Gastroesophageal sphincter (tissue), 4 donors: ENCODE results near the gene PCBP3. TPM values are rescaled to one million over a fixed set of nuclear protein-coding genes. Genes with fewer than 3 reads are reported as not detected.

Experiments
- ATAC-seq: fragments of 150-250 bp; one replicate; pipeline ENCODE4 v1.9.1; 2016; ENCODE audit warnings: mild to moderate bottlenecking, moderate library complexity
- H3K27ac ChIP-seq, 4 donors: fragments of 200-600 bp; sonication (generic) in 3 of 4; 1 replicate in 3 of 4; 2 replicates in 1 of 4; pipeline ENCODE4 v1.5.1; 2016 to 2019
- H3K27me3 ChIP-seq: fragments of 200-600 bp; sonication (generic); one replicate; pipeline ENCODE4 v1.5.1; 2019
- H3K36me3 ChIP-seq, 2 donors: fragments of 200-600 bp; sonication (generic); one replicate each; pipeline ENCODE4 v1.5.1; 2019; ENCODE audit warnings: control low read depth in 1 of 2
- H3K4me1 ChIP-seq, 3 donors: fragments of 200-600 bp; sonication (generic); 1 replicate in 2 of 3; 2 replicates in 1 of 3; pipeline ENCODE4 v1.5.1; 2016 to 2019; ENCODE audit warnings: control low read depth in 2 of 3
- H3K4me3 ChIP-seq, 2 donors: fragments of 200-600 bp; sonication (generic); one replicate each; pipeline ENCODE4 v1.5.1; 2019; ENCODE audit warnings: mild to moderate bottlenecking in 1 of 2, moderate library complexity in 1 of 2
- H3K9me3 ChIP-seq, 3 donors: fragments of 200-600 bp; sonication (generic); one replicate each; pipeline ENCODE4 v1.5.1; 2017 to 2019; ENCODE audit warnings: control low read depth in 2 of 3
- CTCF ChIP-seq, 4 experiments: fragments of 200-600 bp in 2 of 4; fragments of 450-650 bp in 2 of 4; sonication (generic) in 1 of 4; IDR thresholded peaks; one replicate each; pipeline ENCODE4 v1.5.1; 2017 to 2019; ENCODE audit warnings: antibody characterized with exemption in 4 of 4, mild to moderate bottlenecking in 2 of 4, moderate library complexity in 2 of 4
- EP300 ChIP-seq: sonication (generic); formaldehyde crosslinking; IDR thresholded peaks from one replicate; pipeline ENCODE4 v1.6.1; 2017; ENCODE audit warnings: antibody characterized with exemption, mild to moderate bottlenecking
- POLR2A ChIP-seq, 2 donors: fragments of 450-650 bp; IDR thresholded peaks; one replicate each; pipeline ENCODE4 v1.6.1; 2017; ENCODE audit warnings: antibody characterized with exemption in 2 of 2, mild to moderate bottlenecking in 2 of 2, moderate library complexity in 1 of 2
- POLR2AphosphoS5 ChIP-seq: sonication (generic); formaldehyde crosslinking; IDR thresholded peaks from one replicate; pipeline ENCODE4 v1.6.1; 2017; ENCODE audit warnings: antibody characterized with exemption
- WGBS, 2 donors: methylation state at CpG; one replicate each; pipeline ENCODE4 v1.1.5; 2018; ENCODE audit warnings: low coverage in 1 of 2; 5-methylcytosine and 5-hydroxymethylcytosine counted together
- total RNA-seq, 4 donors: library from RNA; depleted of rRNA; stranded (reverse); fragments of >200 nt; gene quantifications; one replicate each; pipeline ENCODE4 v1.1.0, GENCODE V29; 2016

Gene PCBP3
- total RNA-seq, 4 donors from 2014 or later: 5.1 to 14.8 (median 10.4) TPM

- no peaks in the 10 kb centered on the region for H3K9me3 ChIP-seq
- H3K27ac ChIP-seq: no peak overlapping the region
- ATAC-seq: no peak
- 69% methylated on average over 5 of the region's 13 CpGs; no CpG with 5 or more reads in 1 of the 2 donors for WGBS, 2 donors
- TF ChIP-seq CTCF (IDR thresholded peaks at IDR 0.05) (no peak), POLR2AphosphoS5 (no peak), EP300 (no peak), POLR2A (IDR thresholded peaks at IDR 0.05) (no peak)
- peaks cover 21% of the 10 kb centered on the region for H3K27me3 ChIP-seq
- peaks cover 0 to 7% (median 0%) of the 10 kb centered on the region in 3 donors for H3K4me1 ChIP-seq
- no peak overlapping the region for H3K4me3 ChIP-seq
- H3K36me3 ChIP-seq: no peaks in the 10 kb centered on the region
Measured at GRCh38 chr21:45825219-45825618, 181.7 kb downstream of the PCBP3 start.

DNA sequence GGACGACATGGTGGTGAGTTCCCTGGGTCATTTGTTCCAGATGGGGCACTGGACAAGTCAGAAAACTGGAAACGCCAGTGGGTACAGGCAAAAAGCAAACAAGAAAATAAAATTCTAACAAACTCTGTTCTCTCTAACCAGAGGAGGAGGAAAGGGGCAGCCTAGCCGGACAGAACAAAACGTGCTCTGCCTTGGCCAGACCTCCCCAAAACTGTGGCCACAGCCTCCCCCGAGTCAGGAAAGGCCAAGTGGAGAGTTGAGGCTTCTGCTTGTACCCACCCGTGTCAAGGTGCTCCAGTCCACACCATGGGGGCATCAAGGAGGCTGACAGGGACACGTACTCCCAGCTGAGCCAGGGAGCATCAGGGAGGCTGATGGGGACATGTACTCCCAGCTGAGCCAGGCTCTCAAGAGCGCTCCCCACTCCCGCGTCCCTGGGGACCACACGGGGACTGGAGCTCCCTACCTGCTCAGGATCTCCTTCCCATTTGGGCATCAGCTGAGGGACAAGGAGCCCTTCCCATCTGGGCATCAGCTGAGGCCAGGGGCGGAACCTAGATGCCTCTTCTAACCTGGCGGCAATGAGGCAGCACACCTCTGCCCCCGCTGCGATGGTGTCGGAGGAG, 183.3 kb downstream of the PCBP3 start:
- Histone ChIP-seq H3K4me1 (no peaks in the 10 kb centered on the region), H3K4me3 (no peak overlapping the region), H3K36me3 (no peaks in the 10 kb centered on the region), H3K9me3 (no peaks in the 10 kb centered on the region), H3K27me3 (peaks cover 8% of the 10 kb centered on the region), H3K27ac (no peak overlapping the region)
- 70 to 82% methylated on average over 2 to 6 of the region's 16 CpGs for WGBS, 2 donors
- TF ChIP-seq POLR2AphosphoS5 (no peak), POLR2A (IDR thresholded peaks at IDR 0.05) (no peak), EP300 (no peak), CTCF (IDR thresholded peaks at IDR 0.05) (no peak)
- no peak for ATAC-seq

- Histone ChIP-seq H3K4me3 (no peak overlapping the region), H3K27me3 (peaks cover 5% of the 10 kb centered on the region), H3K4me1 (peaks cover 0 to under 1% (median 0%) of the 10 kb centered on the region in 3 donors), H3K9me3 (no peaks in the 10 kb centered on the region), H3K36me3 (no peaks in the 10 kb centered on the region), H3K27ac (no peak overlapping the region)
- TF ChIP-seq POLR2AphosphoS5: no peak
- no peak for TF ChIP-seq EP300
- TF ChIP-seq POLR2A (IDR thresholded peaks at IDR 0.05): no peak
- no peak for TF ChIP-seq CTCF (IDR thresholded peaks at IDR 0.05)
- 82 to 88% methylated on average over 6 to 8 of the region's 9 CpGs for WGBS, 2 donors
- no peak for ATAC-seq
Measured at GRCh38 chr21:45827302-45827692, 183.8 kb downstream of the PCBP3 start.

DNA sequence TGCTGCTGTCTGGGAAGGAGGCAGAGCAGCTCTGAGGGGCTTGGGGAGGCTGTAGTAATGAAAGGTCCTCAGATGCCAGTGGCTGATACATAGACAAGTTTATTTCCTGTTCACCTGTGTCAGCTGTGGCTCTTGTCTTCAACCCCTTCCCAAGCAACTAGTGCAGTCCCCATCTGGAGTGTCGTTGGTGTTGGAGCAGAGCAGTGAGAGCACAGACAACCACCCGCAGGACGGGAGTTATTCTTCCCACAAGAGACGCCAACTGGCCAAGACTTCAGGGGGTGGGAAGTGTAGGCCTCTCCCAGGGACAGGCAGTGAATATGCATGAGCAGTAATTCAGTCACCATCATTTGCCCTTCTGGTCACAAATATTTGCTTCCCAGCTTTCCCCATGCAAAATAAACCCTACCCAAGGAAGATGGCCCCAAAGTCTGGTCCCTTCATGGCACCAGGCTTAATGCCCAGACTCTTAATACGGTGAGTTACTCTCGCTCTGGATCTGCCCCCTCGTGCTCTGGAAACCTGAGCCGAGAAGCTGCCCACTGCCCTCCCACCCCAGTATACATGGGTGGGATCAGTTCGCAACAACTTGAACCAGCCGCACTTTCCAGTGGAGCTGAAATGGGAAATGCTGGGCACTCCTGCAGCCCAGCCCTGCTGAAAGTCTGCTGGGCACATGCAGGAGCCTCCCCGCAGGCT, 184.5 kb downstream of the PCBP3 start:
- no CpG with 5 or more reads among the region's 11 CpGs for WGBS, 2 donors
- no peaks in the 10 kb centered on the region for H3K9me3 ChIP-seq
- no peak overlapping the region for H3K27ac ChIP-seq
- peaks cover 0 to 8% (median 0%) of the 10 kb centered on the region in 3 donors for H3K4me1 ChIP-seq
- H3K27me3 ChIP-seq: no peaks in the 10 kb centered on the region
- TF ChIP-seq POLR2A (IDR thresholded peaks at IDR 0.05) (no peak), POLR2AphosphoS5 (no peak), CTCF (IDR thresholded peaks at IDR 0.05) (no peak), EP300 (no peak)
- no peak overlapping the region for H3K4me3 ChIP-seq
- H3K36me3 ChIP-seq: no peaks in the 10 kb centered on the region
- ATAC-seq: no peak
